Right lobe of liver (tissue), 6 donors: ENCODE data around the gene LCE1C. TPM values are rescaled to one million over a fixed set of nuclear protein-coding genes. Genes with fewer than 3 reads are reported as not detected.
A peak's percentile ranks its signal among the peaks of the same experiment; 100 is the strongest.

Source experiments
- ATAC-seq, 4 donors: fragments of 200-7000 bp; cut with Tn5 transposase; one replicate each; pipeline ENCODE4 v1.9.1; 2020; ENCODE audit warnings: mild to moderate bottlenecking in 4 of 4, moderate library complexity in 4 of 4
- DNase-seq, 3 donors: peaks; one replicate each; pipeline ENCODE4 v3.0.0-alpha.2; 2020
- H3K27ac ChIP-seq, 3 donors: fragments of 200-600 bp; one replicate each; pipeline ENCODE4 v1.8.0; 2022
- H3K27me3 ChIP-seq, 2 donors: fragments of 200-600 bp; one replicate each; pipeline ENCODE4 v1.8.0; 2022
- H3K36me3 ChIP-seq, 4 donors: fragments of 200-600 bp; sonication (generic) in 1 of 4; one replicate each; pipeline versions ENCODE4 v1.5.1 to v1.8.0; 2017 to 2022; ENCODE audit warnings: control low read depth in 1 of 4
- H3K4me1 ChIP-seq, 4 donors: fragments of 200-600 bp; sonication (generic) in 1 of 4; one replicate each; pipeline versions ENCODE4 v1.5.1 to v1.8.0; 2017 to 2022; ENCODE audit warnings: control low read depth in 1 of 4
- H3K4me3 ChIP-seq, 3 donors: fragments of 200-600 bp; one replicate each; pipeline ENCODE4 v1.8.0; 2022
- H3K9me3 ChIP-seq, 4 donors: fragments of 200-600 bp; sonication (generic) in 1 of 4; one replicate each; pipeline versions ENCODE4 v1.5.1 to v1.8.0; 2017 to 2022; ENCODE audit warnings: control low read depth in 1 of 4
- POLR2A ChIP-seq: fragments of 450-650 bp; IDR thresholded peaks from one replicate; pipeline ENCODE4 v1.6.1; 2017; ENCODE audit warnings: antibody characterized with exemption, mild to moderate bottlenecking
- WGBS: methylation state at CpG from one replicate; pipeline ENCODE4 v1.1.6; 2018; ENCODE audit warnings: low coverage, low lambda C conversion rate; ENCODE audit not compliant: insufficient coverage; ENCODE audit errors: missing lambda C conversion rate; 5-methylcytosine and 5-hydroxymethylcytosine counted together
- intact Hi-C, 2 donors: fragments of 100-400 bp; cut with DNase I; formaldehyde crosslinking; loops; one replicate each; pipeline versions ENCODE4 v1.11.2 to v1.14.1; 2022
- total RNA-seq, 6 experiments: library from RNA; depleted of rRNA in 2 of 6; stranded (reverse); fragments of >200 nt in 2 of 6; fragmentation: NEBNext Ultra II Directional in 3 of 6; extraction: Animal tissue kit (Norgen Biotek cat#: 25700) in 3 of 6; gene quantifications; one replicate each; pipeline versions ENCODE4 v1.1.0 to v1.2.4, GENCODE V29; 2016 to 2023
- TF ChIP-seq, protein P1 (sequence below), 4 donors: fragments of 200-600 bp in 3 of 4; fragments of 450-650 bp in 1 of 4; IDR thresholded peaks; one replicate each; pipeline versions ENCODE4 v1.5.1 to v1.8.0; 2016 to 2022; ENCODE audit warnings: antibody characterized with exemption in 4 of 4, mild to moderate bottlenecking in 2 of 4
- donor health status: DM: no; HTN: yes; CAD: no.
- donor health status: DM: no; HTN: no; CAD: no.
- donor health status: DM: no; HTN: no; CAD: no.
- donor health status: DM: no; HTN: yes; CAD: no.
- donor health status: DM: no; HTN: yes; CAD: no.

LCE1C gene
- total RNA-seq, 6 experiments from 2014 or later: not detected

DNA sequence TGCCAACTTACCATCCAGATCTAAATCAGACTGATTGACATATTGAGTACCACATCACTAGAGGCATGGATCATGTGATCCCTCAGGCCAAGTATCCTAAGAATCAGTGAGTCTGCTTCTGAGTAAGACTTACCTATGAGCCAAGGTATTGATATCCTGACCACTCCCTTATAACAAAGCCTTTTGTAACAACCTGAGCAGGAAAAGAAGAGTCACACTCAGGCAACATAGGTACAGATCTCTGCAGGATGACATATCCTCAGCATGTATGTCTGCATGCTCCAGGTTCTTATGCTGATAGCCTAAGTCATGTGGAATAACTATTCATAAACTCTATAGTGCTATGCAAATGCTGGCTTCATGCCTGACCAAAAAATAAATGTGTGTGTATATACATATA, 18.5 kb upstream of the LCE1C start:
- ATAC-seq (no peak), DNase-seq (no peak)
- Histone ChIP-seq H3K4me1 (no peaks in the 10 kb centered on the region), H3K36me3 (no peaks in the 10 kb centered on the region), H3K4me3 (no peak overlapping the region), H3K27ac (no peak overlapping the region), H3K9me3 (no peaks in the 10 kb centered on the region), H3K27me3 (peaks cover 0 to 6% of the 10 kb centered on the region in 2 donors)
- intact Hi-C loops: no loop called here
- TF ChIP-seq POLR2A: no peak
- TF ChIP-seq, protein P1, sequence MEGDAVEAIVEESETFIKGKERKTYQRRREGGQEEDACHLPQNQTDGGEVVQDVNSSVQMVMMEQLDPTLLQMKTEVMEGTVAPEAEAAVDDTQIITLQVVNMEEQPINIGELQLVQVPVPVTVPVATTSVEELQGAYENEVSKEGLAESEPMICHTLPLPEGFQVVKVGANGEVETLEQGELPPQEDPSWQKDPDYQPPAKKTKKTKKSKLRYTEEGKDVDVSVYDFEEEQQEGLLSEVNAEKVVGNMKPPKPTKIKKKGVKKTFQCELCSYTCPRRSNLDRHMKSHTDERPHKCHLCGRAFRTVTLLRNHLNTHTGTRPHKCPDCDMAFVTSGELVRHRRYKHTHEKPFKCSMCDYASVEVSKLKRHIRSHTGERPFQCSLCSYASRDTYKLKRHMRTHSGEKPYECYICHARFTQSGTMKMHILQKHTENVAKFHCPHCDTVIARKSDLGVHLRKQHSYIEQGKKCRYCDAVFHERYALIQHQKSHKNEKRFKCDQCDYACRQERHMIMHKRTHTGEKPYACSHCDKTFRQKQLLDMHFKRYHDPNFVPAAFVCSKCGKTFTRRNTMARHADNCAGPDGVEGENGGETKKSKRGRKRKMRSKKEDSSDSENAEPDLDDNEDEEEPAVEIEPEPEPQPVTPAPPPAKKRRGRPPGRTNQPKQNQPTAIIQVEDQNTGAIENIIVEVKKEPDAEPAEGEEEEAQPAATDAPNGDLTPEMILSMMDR (IDR thresholded peaks at IDR 0.05): no peak

DNA sequence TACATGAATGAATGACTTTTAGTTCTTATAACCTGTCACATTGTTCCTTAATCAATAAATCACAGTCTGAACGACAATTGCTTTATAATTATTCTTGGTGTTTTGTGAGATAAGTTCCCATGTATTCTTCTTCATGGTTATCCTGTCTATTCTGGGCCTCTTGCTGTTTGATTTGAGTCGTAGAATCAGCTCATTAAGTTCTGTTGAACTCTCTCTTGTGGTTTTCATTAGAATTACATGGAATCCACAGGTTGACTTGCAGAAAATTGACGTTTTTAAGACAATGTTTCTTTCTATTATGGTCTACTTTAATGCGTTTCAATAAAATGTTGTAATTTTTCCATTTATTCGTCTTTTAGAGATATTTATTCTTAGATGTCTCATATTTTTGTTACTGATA, 16.8 kb upstream of the LCE1C start:
- intact Hi-C loops: no loop called here
- H3K27ac ChIP-seq: no peak overlapping the region
- no peaks in the 10 kb centered on the region for H3K9me3 ChIP-seq
- TF ChIP-seq POLR2A: no peak
- TF ChIP-seq, protein P1 (IDR thresholded peaks at IDR 0.05): no peak
- no peak for ATAC-seq
- H3K27me3 ChIP-seq: peaks cover 0 to 6% of the 10 kb centered on the region in 2 donors
- H3K36me3 ChIP-seq: no peaks in the 10 kb centered on the region
- no peak overlapping the region for H3K4me3 ChIP-seq
- DNase-seq: no peak
- no peaks in the 10 kb centered on the region for H3K4me1 ChIP-seq
- 19% methylated on average over 5 of the region's 5 CpGs for WGBS

DNA sequence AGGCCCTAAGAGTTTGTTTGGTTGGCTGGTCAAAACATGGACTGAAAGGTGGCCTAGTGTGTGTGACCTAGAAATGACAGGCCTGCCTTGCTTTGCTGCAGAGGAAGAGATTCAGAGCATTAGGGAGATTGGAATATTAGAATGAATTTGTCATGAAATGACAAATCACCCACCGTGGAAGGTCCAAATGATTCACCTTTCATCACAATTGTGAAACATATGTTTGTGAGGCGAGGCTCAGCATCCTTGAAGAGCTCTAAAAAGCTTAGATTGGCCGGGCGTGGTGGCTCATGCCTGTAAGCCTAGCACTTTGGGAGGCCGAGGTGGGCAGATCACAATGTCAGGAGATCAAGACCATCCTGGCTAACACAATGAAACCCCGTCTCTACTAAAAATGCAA, 10.9 kb upstream of the LCE1C start:
- Histone ChIP-seq H3K36me3 (no peaks in the 10 kb centered on the region), H3K27ac (no peak overlapping the region), H3K4me1 (no peaks in the 10 kb centered on the region), H3K27me3 (no peaks in the 10 kb centered on the region), H3K4me3 (no peak overlapping the region), H3K9me3 (no peaks in the 10 kb centered on the region)
- intact Hi-C loops: no loop called here
- DNase-seq (no peak), ATAC-seq (no peak)
- 83% methylated on average over 4 of the region's 6 CpGs for WGBS
- TF ChIP-seq POLR2A: no peak
- TF ChIP-seq, protein P1 (IDR thresholded peaks at IDR 0.05): no peak

DNA sequence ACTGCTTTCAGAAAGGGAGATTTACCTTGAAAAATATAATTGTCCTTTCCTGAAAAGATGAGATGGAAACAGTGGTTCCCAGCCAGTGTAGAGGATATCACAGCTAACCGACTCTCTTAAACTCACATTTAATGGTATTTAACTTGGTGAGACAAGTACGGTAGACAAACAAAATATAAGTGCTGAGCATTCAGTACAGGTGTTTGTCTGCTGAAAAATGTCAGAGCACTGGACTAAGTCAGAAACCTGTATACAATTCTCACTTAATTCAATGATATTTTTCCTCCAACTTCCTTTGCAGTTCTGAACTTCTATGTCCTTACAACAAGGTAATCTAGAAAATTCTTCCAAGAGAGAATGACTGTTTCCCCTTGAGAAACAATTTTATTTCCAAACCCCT, 5.2 kb upstream of the LCE1C start, which contains the start of gene LCE1B:
Gene LCE1B (plus strand): TSS at position 301 of the 400 bp plus-strand sequence. CDS start 476 bp downstream, outside the sequence.
- TF ChIP-seq POLR2A: no peak
- TF ChIP-seq, protein P1 (IDR thresholded peaks at IDR 0.05): no peak
- Histone ChIP-seq H3K4me3 (no peak within 1 kb of the TSS), H3K27me3 (no peaks in the 10 kb centered on the region), H3K9me3 (no peaks in the 10 kb centered on the region), H3K4me1 (no peaks in the 10 kb centered on the region), H3K36me3 (no peaks in the 10 kb centered on the region), H3K27ac (no peak within 1 kb of the TSS)
- ATAC-seq (no peak), DNase-seq (no peak)
- intact Hi-C loops: no loop called here
- 74% methylated on average over 2 of the region's 2 CpGs for WGBS

DNA sequence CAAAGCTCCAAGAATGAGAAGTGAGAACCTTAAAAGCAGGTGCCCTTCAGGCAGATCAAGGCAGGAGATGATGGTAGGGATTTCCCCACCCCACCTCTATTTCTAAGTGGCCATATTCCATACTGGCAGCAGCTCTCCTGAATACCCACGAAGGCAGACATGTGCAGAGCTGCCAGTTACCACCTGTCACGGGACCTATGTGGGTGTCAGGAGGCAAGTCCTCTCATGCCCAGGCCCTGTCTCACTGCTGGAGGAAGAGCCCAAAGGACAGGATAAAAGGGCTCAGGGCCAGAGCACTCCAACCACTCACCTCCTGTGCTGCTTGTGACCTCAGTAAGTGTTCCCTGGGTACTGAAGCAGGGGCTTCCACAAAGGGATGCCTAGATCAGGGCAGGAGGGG, 4.6 kb upstream of the LCE1C start:
- WGBS: no CpG with 5 or more reads among the region's 2 CpGs
- H3K36me3 ChIP-seq: no peaks in the 10 kb centered on the region
- H3K9me3 ChIP-seq: no peaks in the 10 kb centered on the region
- no peaks in the 10 kb centered on the region for H3K4me1 ChIP-seq
- intact Hi-C loops: no loop called here
- ATAC-seq (peak in 2 of 4 donors; percentile 16 to 36), DNase-seq (no peak)
- H3K27ac ChIP-seq: no peak overlapping the region
- H3K4me3 ChIP-seq: no peak overlapping the region
- H3K27me3 ChIP-seq: no peaks in the 10 kb centered on the region
- TF ChIP-seq POLR2A: no peak
- TF ChIP-seq, protein P1 (IDR thresholded peaks at IDR 0.05): no peak
